ENCODE measurements around the gene YPEL2.

DNA sequence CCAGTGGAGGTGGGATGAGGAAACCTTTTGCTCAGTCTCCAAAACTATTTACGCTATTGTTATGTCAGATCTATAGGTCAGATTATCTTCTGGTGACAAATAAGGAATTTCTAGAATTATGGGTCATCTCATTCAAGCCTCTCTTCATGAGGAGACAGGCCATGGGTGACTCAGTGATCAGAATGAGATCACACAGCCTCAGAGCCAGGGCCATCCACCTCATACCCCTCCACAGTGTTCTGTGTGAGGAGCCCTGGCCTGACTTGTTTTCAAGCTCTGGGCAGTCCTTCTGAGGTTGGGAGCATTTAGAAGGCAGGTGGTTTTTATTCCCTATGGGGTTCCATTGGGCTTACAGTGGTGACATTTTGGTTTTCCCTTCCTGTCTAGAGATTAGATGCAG lies 26.5 kb downstream of the YPEL2 start:
- TF ChIP-seq, protein P1, sequence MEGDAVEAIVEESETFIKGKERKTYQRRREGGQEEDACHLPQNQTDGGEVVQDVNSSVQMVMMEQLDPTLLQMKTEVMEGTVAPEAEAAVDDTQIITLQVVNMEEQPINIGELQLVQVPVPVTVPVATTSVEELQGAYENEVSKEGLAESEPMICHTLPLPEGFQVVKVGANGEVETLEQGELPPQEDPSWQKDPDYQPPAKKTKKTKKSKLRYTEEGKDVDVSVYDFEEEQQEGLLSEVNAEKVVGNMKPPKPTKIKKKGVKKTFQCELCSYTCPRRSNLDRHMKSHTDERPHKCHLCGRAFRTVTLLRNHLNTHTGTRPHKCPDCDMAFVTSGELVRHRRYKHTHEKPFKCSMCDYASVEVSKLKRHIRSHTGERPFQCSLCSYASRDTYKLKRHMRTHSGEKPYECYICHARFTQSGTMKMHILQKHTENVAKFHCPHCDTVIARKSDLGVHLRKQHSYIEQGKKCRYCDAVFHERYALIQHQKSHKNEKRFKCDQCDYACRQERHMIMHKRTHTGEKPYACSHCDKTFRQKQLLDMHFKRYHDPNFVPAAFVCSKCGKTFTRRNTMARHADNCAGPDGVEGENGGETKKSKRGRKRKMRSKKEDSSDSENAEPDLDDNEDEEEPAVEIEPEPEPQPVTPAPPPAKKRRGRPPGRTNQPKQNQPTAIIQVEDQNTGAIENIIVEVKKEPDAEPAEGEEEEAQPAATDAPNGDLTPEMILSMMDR (IDR thresholded peaks at IDR 0.05): no peak
- TF ChIP-seq EZH2 (IDR thresholded peaks at IDR 0.05; ENCODE audit: borderline replicate concordance, insufficient read depth, low read depth, low read length, poor library complexity, severe bottlenecking): no peak

Data from B cell (primary cell).